ENCODE results near the gene WDPCP. TPM values are rescaled to one million over a fixed set of nuclear protein-coding genes. Genes with fewer than 3 reads are reported as not detected.

Gene WDPCP
- total and polyA plus RNA-seq, 3 donors from 2014 or later = 8.3 to 23.5 (median 20.1) TPM

- Histone ChIP-seq H3K36me3 (ENCODE audit: low read depth, missing control alignments) (no peaks in the 10 kb centered on the region), H3K4me1 (no peaks in the 10 kb centered on the region), H3K9me3 (no peaks in the 10 kb centered on the region), H3K27ac (no peak overlapping the region), H3K4me3 (no peak overlapping the region), H3K27me3 (no peaks in the 10 kb centered on the region)
- WGBS, 2 donors = 72 to 85% methylated on average over 1 of the region's 1 CpG
- TF ChIP-seq, protein P1, sequence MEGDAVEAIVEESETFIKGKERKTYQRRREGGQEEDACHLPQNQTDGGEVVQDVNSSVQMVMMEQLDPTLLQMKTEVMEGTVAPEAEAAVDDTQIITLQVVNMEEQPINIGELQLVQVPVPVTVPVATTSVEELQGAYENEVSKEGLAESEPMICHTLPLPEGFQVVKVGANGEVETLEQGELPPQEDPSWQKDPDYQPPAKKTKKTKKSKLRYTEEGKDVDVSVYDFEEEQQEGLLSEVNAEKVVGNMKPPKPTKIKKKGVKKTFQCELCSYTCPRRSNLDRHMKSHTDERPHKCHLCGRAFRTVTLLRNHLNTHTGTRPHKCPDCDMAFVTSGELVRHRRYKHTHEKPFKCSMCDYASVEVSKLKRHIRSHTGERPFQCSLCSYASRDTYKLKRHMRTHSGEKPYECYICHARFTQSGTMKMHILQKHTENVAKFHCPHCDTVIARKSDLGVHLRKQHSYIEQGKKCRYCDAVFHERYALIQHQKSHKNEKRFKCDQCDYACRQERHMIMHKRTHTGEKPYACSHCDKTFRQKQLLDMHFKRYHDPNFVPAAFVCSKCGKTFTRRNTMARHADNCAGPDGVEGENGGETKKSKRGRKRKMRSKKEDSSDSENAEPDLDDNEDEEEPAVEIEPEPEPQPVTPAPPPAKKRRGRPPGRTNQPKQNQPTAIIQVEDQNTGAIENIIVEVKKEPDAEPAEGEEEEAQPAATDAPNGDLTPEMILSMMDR (IDR thresholded peaks at IDR 0.05) = no peak
- no peak for TF ChIP-seq POLR2A (IDR thresholded peaks at IDR 0.05)
- intact Hi-C loops (cut with DNase I; ENCODE audit: low total_unique reads) = no loop called here
- no peak for DNase-seq
These were observed 489.2 kb downstream of the WDPCP start for GRCh38 chr2:63099032-63099431.

DNA sequence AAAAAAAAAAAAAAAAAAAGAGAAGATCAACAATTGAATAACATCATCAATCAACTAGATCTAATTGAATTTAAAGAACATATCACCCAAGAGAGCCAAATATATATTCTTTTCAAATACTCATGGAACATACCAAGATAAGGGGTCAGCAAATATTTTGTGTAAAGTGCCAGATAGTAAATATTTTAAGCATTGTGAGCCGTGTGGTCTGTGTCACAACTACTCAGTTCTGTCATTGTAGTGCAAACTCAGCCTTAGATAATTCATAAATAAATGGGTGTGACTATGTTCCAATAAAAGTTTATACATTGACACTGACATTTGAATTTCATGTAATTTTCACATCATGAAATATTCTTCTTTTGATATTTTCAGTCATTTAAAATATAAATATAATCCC, 491.8 kb downstream of the WDPCP start:
- no peak overlapping the region for H3K4me3 ChIP-seq
- H3K4me1 ChIP-seq = no peaks in the 10 kb centered on the region
- no peak overlapping the region for H3K27ac ChIP-seq
- DNase-seq = no peak
- H3K27me3 ChIP-seq = no peaks in the 10 kb centered on the region
- 41 to 76% methylated on average over 1 of the region's 1 CpG for WGBS, 2 donors
- intact Hi-C loops (cut with DNase I; ENCODE audit: low total_unique reads) = no loop called here
- no peaks in the 10 kb centered on the region for H3K9me3 ChIP-seq
- no peak for TF ChIP-seq POLR2A (IDR thresholded peaks at IDR 0.05)
- TF ChIP-seq, protein P1 (IDR thresholded peaks at IDR 0.05) = no peak
- no peaks in the 10 kb centered on the region for H3K36me3 ChIP-seq (ENCODE audit: low read depth, missing control alignments)

DNA sequence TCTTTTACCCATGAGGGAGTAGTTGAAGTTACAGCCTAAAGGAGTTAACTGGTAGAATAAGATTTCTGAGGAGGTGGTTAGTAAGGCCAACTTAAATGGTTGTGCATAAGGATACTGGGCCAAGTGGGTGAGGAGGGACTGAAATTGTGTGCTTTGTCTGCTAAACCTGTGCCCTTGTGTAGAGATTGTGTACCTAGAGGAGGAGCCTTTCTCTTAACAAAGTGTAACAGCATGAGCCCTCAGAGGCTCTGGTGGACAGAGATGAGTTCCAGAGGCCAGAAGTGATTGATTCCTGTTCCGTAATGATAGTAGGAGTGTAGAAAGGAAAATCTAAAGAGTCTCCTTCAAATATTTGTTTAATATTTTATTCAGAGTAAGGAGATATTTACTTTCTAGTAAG, 494.8 kb downstream of the WDPCP start:
- DNase-seq = no peak
- WGBS, 2 donors = 83 to 90% methylated on average over 1 of the region's 1 CpG
- no peak overlapping the region for H3K27ac ChIP-seq
- intact Hi-C loops (cut with DNase I; ENCODE audit: low total_unique reads) = no loop called here
- H3K27me3 ChIP-seq = no peaks in the 10 kb centered on the region
- H3K9me3 ChIP-seq = no peaks in the 10 kb centered on the region
- H3K4me1 ChIP-seq = no peaks in the 10 kb centered on the region
- TF ChIP-seq, protein P1 (IDR thresholded peaks at IDR 0.05) = no peak
- no peak for TF ChIP-seq POLR2A (IDR thresholded peaks at IDR 0.05)
- no peaks in the 10 kb centered on the region for H3K36me3 ChIP-seq (ENCODE audit: low read depth, missing control alignments)
- no peak overlapping the region for H3K4me3 ChIP-seq

DNA sequence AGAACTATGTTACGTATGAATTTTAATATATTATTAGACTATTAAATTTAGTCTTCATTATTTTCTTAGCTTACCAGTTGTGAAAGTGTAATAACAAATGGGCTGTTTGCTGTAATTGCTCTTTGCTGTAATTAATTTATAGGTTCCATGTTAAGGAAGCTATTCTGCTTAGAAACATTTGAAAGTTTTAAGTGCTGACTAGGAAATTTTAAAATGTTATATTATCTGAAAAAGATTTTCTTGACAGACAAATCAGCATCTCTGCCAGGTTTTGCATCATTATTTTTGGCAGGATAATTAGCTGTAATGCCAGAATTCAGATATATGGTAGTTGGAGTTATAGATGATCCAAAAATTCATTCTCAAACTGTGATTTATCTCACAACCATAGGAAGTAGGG, 495.4 kb downstream of the WDPCP start:
- intact Hi-C loops (cut with DNase I; ENCODE audit: low total_unique reads) = no loop called here
- no peak for DNase-seq
- TF ChIP-seq, protein P1 (IDR thresholded peaks at IDR 0.05) = no peak
- 0 to 41% methylated on average over 1 of the region's 1 CpG for WGBS, 2 donors
- H3K27me3 ChIP-seq = no peaks in the 10 kb centered on the region
- H3K9me3 ChIP-seq = no peaks in the 10 kb centered on the region
- H3K4me3 ChIP-seq = no peak overlapping the region
- no peaks in the 10 kb centered on the region for H3K36me3 ChIP-seq (ENCODE audit: low read depth, missing control alignments)
- no peak overlapping the region for H3K27ac ChIP-seq
- no peaks in the 10 kb centered on the region for H3K4me1 ChIP-seq

DNA sequence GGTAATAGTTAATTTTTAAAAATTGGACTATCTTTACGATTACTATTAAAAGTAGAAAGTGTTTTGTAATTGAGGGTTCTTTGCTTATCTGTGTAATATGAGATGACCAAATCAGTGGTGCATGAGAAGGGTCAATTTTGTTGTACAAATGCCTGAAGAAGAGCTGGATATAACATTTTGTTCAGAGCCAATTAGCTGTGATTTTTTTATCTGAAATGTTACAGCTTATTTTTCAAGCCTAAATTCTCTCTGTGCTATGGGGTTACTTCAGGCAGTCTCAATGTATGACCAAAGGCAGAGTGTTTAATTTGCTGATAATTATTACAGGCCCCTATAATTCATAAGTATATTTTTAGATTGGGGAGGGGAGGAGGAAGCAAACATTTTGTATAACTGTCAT, 495.9 kb downstream of the WDPCP start:
- intact Hi-C loops (cut with DNase I; ENCODE audit: low total_unique reads) = no loop called here
- no peak for DNase-seq
- Histone ChIP-seq H3K27me3 (no peaks in the 10 kb centered on the region), H3K4me1 (no peaks in the 10 kb centered on the region), H3K36me3 (ENCODE audit: low read depth, missing control alignments) (no peaks in the 10 kb centered on the region), H3K9me3 (no peaks in the 10 kb centered on the region), H3K27ac (no peak overlapping the region), H3K4me3 (no peak overlapping the region)
- WGBS, 2 donors = 54 to 68% methylated on average over 1 of the region's 1 CpG
- TF ChIP-seq POLR2A (IDR thresholded peaks at IDR 0.05) = no peak
- TF ChIP-seq, protein P1 (IDR thresholded peaks at IDR 0.05) = no peak
